LNCaP clone FGC (cell line): Measurements from ENCODE around the gene AIP.

Source experiments
- DNase-seq: peaks from one replicate; pipeline ENCODE4 v3.0.0-alpha.2; 2011; ENCODE audit warnings: low read depth
- H3K4me3 ChIP-seq: 2 replicates; pipeline ENCODE4 v1.5.1; 2011; ENCODE audit warnings: mild to moderate bottlenecking, low read depth, low read length, control low read depth
- CTCF ChIP-seq: IDR thresholded peaks from 2 replicates; pipeline ENCODE4 v1.5.1; 2012; ENCODE audit warnings: mild to moderate bottlenecking; ENCODE audit not compliant: control insufficient read depth, insufficient read depth; ENCODE audit errors: extremely low read depth

Gene AIP

DNA sequence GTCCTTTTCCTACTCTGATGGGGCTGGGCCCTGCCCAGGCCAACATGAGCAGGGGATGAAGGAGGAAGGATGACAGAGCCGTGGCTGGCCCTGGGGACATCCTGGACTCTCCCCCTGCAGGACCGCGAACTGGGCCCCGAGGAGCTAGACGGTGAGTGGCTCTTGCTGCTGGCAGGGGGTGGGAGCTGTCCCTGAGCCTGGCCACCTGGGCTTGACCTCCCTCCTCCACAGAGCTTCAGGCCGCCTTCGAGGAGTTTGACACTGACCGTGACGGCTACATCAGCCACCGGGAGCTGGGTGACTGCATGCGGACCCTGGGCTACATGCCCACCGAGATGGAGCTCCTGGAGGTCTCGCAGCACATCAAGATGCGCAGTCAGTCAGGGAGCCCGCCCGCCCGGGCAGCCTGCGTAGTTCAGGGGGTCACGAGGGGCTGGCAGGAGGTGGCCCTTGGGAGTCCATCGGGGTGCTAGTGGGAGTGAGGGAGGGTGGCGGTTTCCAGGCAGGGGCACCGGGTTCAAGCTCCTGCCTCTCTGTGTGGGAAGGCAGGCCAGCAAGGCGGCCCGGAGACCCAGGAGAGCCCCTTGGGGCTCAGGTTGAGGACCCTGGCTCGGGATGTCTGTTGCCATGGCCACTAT, 26.6 kb upstream of the AIP start:
- TF ChIP-seq CTCF, result no peak
- no peak overlapping the region for H3K4me3 ChIP-seq
- DNase-seq, result no peak

DNA sequence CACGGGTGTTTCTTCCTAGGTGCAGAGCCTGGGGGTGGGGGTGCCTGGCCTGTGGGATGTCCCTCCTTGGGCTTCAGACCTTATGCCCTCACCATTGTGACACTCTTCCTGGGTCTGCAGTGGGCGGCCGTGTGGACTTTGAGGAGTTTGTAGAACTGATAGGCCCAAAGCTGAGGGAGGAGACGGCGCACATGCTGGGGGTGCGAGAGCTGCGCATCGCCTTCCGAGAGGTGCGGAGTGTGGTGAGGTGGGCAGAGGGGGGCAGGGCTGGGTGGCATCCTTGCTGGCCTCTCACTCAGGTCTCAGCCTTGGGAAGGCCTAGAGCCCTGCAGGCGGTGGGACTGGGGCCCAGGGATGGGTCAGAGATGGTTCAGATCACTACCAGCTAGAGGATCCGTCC, 25.4 kb upstream of the AIP start:
- no peak for DNase-seq
- no peak overlapping the region for H3K4me3 ChIP-seq
- no peak for TF ChIP-seq CTCF

- no peak for TF ChIP-seq CTCF
- no peak for DNase-seq
- no peak overlapping the region for H3K4me3 ChIP-seq
Observed at GRCh38 chr11:67458266-67458665, 24.6 kb upstream of the AIP start.

- TF ChIP-seq CTCF, result no peak
- DNase-seq, result no peak
- H3K4me3 ChIP-seq, result no peak overlapping the region
Observed at GRCh38 chr11:67463186-67463585, 19.6 kb upstream of the AIP start.

GRCh38 chr11:67463680-67464410, 19.0 kb upstream of the AIP start:
- no peak for DNase-seq
- H3K4me3 ChIP-seq, result peak overlapping the region; percentile 47
- TF ChIP-seq CTCF, result no peak

GRCh38 chr11:67464411-67465188, 18.2 kb upstream of the AIP start:
- TF ChIP-seq CTCF, result no peak
- peak; percentile 78 for DNase-seq
- peak overlapping the region; percentile 68 for H3K4me3 ChIP-seq

DNA sequence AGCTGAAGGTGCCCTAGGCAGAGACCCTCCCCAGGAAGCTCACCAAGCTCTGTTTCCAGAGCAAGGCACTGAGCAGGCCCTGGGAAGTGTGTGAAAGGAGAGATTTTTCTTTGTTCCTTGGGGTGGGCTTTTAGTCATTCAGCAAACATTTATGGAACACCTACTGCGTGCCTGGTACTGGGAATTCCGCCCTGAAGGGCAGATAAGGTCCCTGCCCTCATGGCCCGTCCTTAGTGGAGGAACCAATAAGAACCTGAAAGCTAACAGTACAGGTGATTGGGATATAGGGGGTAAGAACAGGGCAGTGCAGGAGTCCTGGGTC, 17.7 kb upstream of the AIP start:
- H3K4me3 ChIP-seq, result peak overlapping the region; percentile 68
- TF ChIP-seq CTCF, result no peak
- no peak for DNase-seq

- peak overlapping the region; percentile 68 for H3K4me3 ChIP-seq
- DNase-seq, result peak; percentile 72
Observed at GRCh38 chr11:67465530-67465929, 17.3 kb upstream of the AIP start.
